Measurements from ENCODE around the gene DEFB132. TPM values are rescaled to one million over a fixed set of nuclear protein-coding genes. Genes with fewer than 3 reads are reported as not detected.

Gene DEFB132
- total and polyA plus RNA-seq, 9 of the 15 experiments (the other 6 are each of a cell fraction or from before 2014, with no cell fraction given), result not detected

DNA sequence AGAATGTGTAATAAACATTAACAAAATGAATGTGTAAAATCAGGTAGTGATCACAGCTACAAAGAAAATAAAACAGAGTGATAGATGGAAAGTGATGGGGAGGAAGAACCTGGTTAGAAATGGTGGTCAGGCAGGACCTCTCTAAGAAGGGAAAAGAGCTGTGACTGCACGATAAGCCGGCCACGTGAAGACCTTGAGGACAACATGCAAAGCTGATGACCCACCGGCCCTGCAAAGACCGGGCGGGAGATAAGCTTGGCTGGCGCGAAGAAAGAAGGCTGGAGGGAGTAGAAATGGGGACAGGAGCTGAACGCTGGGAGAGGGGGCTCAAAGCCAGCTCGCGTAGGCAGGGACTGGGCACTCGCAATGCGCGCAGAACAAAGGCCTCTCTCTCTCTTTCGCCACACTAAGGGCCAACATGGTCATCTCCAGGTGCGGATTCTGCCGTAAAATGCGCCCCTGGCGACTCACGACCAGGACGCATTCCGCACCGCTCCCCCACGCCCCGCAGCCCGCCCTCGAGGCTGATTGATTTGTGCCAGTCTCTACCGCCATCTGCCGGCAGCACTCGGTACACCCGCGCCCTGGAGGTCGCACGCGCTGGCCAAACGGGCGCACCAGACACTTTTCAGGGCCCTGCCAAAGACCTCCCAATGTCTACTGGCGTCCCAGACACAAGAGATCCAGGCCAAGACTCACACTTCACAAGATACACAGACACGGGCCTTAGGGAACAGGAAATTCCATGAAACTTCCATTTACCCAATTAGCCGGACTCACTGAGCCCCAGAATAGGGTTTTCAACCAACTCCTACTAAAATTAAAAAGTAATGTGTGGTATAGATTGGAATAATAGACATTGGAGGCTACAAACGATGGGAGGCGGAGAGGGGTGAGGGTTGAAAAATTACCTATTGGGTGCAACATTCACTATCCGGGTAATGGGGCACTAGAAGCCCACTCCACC is 9.4 kb downstream of the DEFB132 start (continued):
- TF ChIP-seq ARHGAP35 (IDR thresholded peaks at IDR 0.05; ENCODE audit: partially characterized antibody) (no peak), ZNF124 (CRISPR knock-in tag; IDR thresholded peaks at IDR 0.05) (no peak), REST (IDR thresholded peaks at IDR 0.05; ENCODE audit: borderline replicate concordance) (peak; percentile 82), REST (CRISPR knock-in tag; IDR thresholded peaks at IDR 0.05; ENCODE audit: low read depth) (no peak), ARID1B (IDR thresholded peaks at IDR 0.05) (peak; percentile 85), ZNF134 (CRISPR knock-in tag; conservative IDR thresholded peaks at IDR 0.05) (peak; percentile 38; the same call in 1 of the 2 replicates), ZNF511 (CRISPR knock-in tag; IDR thresholded peaks at IDR 0.05) (peak; percentile 97), CBX5 (IDR thresholded peaks at IDR 0.05; ENCODE audit: borderline replicate concordance, low read depth) (no peak), MTA1 (IDR thresholded peaks at IDR 0.05; ENCODE audit: borderline replicate concordance) (peak; percentile 30; the same call in 1 of the 2 replicates), COPS2 (conservative IDR thresholded peaks at IDR 0.05) (no peak), MCM3 (IDR thresholded peaks at IDR 0.05) (no peak), BRD9 (IDR thresholded peaks at IDR 0.05; ENCODE audit: low read depth, partially characterized antibody) (peak; percentile 60), PYGO2 (tag; IDR thresholded peaks at IDR 0.05) (no peak), ZBTB1 (CRISPR knock-in tag; IDR thresholded peaks at IDR 0.05; ENCODE audit: borderline replicate concordance, low read depth) (peak; percentile 82), HDGF (IDR thresholded peaks at IDR 0.05) (no peak), ASH1L (IDR thresholded peaks at IDR 0.05; ENCODE audit: borderline replicate concordance, low read depth, partially characterized antibody) (peak; percentile 75)
- TF ChIP-seq, protein P1, sequence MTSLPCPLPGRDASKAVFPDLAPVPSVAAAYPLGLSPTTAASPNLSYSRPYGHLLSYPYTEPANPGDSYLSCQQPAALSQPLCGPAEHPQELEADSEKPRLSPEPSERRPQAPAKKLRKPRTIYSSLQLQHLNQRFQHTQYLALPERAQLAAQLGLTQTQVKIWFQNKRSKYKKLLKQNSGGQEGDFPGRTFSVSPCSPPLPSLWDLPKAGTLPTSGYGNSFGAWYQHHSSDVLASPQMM (CRISPR knock-in tag; IDR thresholded peaks at IDR 0.05), result no peak
- TF ChIP-seq, protein P2, sequence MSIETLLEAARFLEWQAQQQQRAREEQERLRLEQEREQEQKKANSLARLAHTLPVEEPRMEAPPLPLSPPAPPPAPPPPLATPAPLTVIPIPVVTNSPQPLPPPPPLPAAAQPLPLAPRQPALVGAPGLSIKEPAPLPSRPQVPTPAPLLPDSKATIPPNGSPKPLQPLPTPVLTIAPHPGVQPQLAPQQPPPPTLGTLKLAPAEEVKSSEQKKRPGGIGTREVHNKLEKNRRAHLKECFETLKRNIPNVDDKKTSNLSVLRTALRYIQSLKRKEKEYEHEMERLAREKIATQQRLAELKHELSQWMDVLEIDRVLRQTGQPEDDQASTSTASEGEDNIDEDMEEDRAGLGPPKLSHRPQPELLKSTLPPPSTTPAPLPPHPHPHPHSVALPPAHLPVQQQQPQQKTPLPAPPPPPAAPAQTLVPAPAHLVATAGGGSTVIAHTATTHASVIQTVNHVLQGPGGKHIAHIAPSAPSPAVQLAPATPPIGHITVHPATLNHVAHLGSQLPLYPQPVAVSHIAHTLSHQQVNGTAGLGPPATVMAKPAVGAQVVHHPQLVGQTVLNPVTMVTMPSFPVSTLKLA (conservative IDR thresholded peaks at IDR 0.05), result peak; percentile 78 to 86; a peak in 3 of 4 replicates
